HAP-1 (cell line): ENCODE data around the gene MRPL14.

Experiments
- DNase-seq, 2 experiments: peaks; one replicate each; pipeline ENCODE4 v3.0.0-alpha.2; 2016 to 2020; ENCODE audit warnings: low spot score in 2 of 2
- H3K27me3 ChIP-seq: fragments of 250-450 bp; sonication (Bioruptor Pico); 2 replicates; pipeline ENCODE4 v1.5.1; 2020; ENCODE audit warnings: low read depth, mild to moderate bottlenecking, moderate library complexity
- H3K36me3 ChIP-seq: fragments of 250-450 bp; sonication (Bioruptor Pico); replicated peaks from 2 replicates; pipeline ENCODE4 v1.5.1; 2020; ENCODE audit warnings: mild to moderate bottlenecking
- H3K4me1 ChIP-seq: fragments of 250-450 bp; sonication (Bioruptor Pico); 2 replicates; pipeline ENCODE4 v1.5.1; 2020; ENCODE audit warnings: mild to moderate bottlenecking
- H3K4me3 ChIP-seq: fragments of 250-450 bp; sonication (Bioruptor Pico); 2 replicates; pipeline ENCODE4 v1.5.1; 2020; ENCODE audit warnings: mild to moderate bottlenecking, moderate library complexity
- H3K9me3 ChIP-seq: fragments of 250-450 bp; sonication (Bioruptor Pico); 2 replicates; pipeline ENCODE4 v1.5.1; 2020; ENCODE audit warnings: mild to moderate bottlenecking, moderate library complexity
- in situ Hi-C: fragments of 300-500 bp; cut with MboI; formaldehyde crosslinking; loops from 3 replicates; pipeline ENCODE4 v1.14.3; 2020; ENCODE audit warnings: low sequenced_read_pairs, inconsistent platforms, mixed read lengths

MRPL14 gene

GRCh38 chr6:44073612-44074438 lies 53.4 kb downstream of the MRPL14 start:
- Histone ChIP-seq H3K4me3 (peak overlapping the region; percentile 21), H3K4me1 (peaks cover 14% of the 10 kb centered on the region), H3K36me3 (no peaks in the 10 kb centered on the region), H3K9me3 (no peaks in the 10 kb centered on the region), H3K27me3 (peaks cover 4% of the 10 kb centered on the region; the same call in 1 of the 2 replicates)
- in situ Hi-C loops, result loop anchor here (5.0 kb wide), 1 partner anchor 302 kb away; the partner anchor contains the start of gene VEGFA
- peak in 1 of 2 experiments; percentile 38 for DNase-seq

- Histone ChIP-seq H3K4me3 (peak overlapping the region; percentile 32), H3K27me3 (peaks cover 4% of the 10 kb centered on the region; the same call in 1 of the 2 replicates), H3K4me1 (peaks cover 14% of the 10 kb centered on the region), H3K36me3 (no peaks in the 10 kb centered on the region), H3K9me3 (no peaks in the 10 kb centered on the region)
- peak; percentile 75 to 89 for DNase-seq
- in situ Hi-C loops, result loop anchor here (5.0 kb wide), 1 partner anchor 301 kb away; the partner anchor contains the start of gene VEGFA
Measured at GRCh38 chr6:44072959-44073611, 54.2 kb downstream of the MRPL14 start.

GRCh38 chr6:44072452-44072958 lies 54.7 kb downstream of the MRPL14 start:
- Histone ChIP-seq H3K4me3 (peak overlapping the region; percentile 32), H3K27me3 (peaks cover 4% of the 10 kb centered on the region; the same call in 1 of the 2 replicates), H3K9me3 (no peaks in the 10 kb centered on the region), H3K4me1 (peaks cover 14% of the 10 kb centered on the region), H3K36me3 (no peaks in the 10 kb centered on the region)
- no peak for DNase-seq
- in situ Hi-C loops, result loop anchor here (5.0 kb wide), 1 partner anchor 300 kb away; the partner anchor contains the start of gene VEGFA

- in situ Hi-C loops, result loop anchor here (5.0 kb wide), 1 partner anchor 300 kb away; the partner anchor contains the start of gene VEGFA
- peaks cover 14% of the 10 kb centered on the region for H3K4me1 ChIP-seq
Measured at GRCh38 chr6:44071670-44072451, 55.4 kb downstream of the MRPL14 start.

GRCh38 chr6:44068607-44069296 lies 58.5 kb downstream of the MRPL14 start:
- peaks cover 5% of the 10 kb centered on the region for H3K4me1 ChIP-seq
- no peaks in the 10 kb centered on the region for H3K36me3 ChIP-seq
- H3K4me3 ChIP-seq, result no peak overlapping the region
- H3K9me3 ChIP-seq, result no peaks in the 10 kb centered on the region
- peaks cover 4% of the 10 kb centered on the region; the same call in 1 of the 2 replicates for H3K27me3 ChIP-seq
- no peak for DNase-seq
- in situ Hi-C loops, result no loop called here

More at GRCh38 chr6:44071670-44072451, 55.4 kb downstream of the MRPL14 start:
- H3K4me3 ChIP-seq, result no peak overlapping the region
- H3K36me3 ChIP-seq, result no peaks in the 10 kb centered on the region
- peaks cover 4% of the 10 kb centered on the region; the same call in 1 of the 2 replicates for H3K27me3 ChIP-seq
- DNase-seq, result no peak
- H3K9me3 ChIP-seq, result no peaks in the 10 kb centered on the region

GRCh38 chr6:44067173-44068139 lies 59.8 kb downstream of the MRPL14 start:
- Histone ChIP-seq H3K36me3 (no peaks in the 10 kb centered on the region), H3K9me3 (no peaks in the 10 kb centered on the region), H3K4me1 (no peaks in the 10 kb centered on the region), H3K27me3 (peaks cover 4% of the 10 kb centered on the region; the same call in 1 of the 2 replicates), H3K4me3 (no peak overlapping the region)
- in situ Hi-C loops, result no loop called here
- DNase-seq, result no peak

GRCh38 chr6:44066394-44067172 lies 60.7 kb downstream of the MRPL14 start:
- Histone ChIP-seq H3K9me3 (no peaks in the 10 kb centered on the region), H3K27me3 (peaks cover 4% of the 10 kb centered on the region; the same call in 1 of the 2 replicates), H3K4me3 (no peak overlapping the region), H3K4me1 (no peaks in the 10 kb centered on the region), H3K36me3 (no peaks in the 10 kb centered on the region)
- DNase-seq, result no peak
- in situ Hi-C loops, result no loop called here

- H3K9me3 ChIP-seq, result no peaks in the 10 kb centered on the region
- H3K4me3 ChIP-seq, result no peak overlapping the region
- no peaks in the 10 kb centered on the region for H3K4me1 ChIP-seq
- DNase-seq, result no peak
- in situ Hi-C loops, result no loop called here
- H3K36me3 ChIP-seq, result no peaks in the 10 kb centered on the region
- H3K27me3 ChIP-seq, result peaks cover 4% of the 10 kb centered on the region; the same call in 1 of the 2 replicates
Measured at GRCh38 chr6:44065443-44066140, 61.7 kb downstream of the MRPL14 start.

- Histone ChIP-seq H3K4me3 (no peak overlapping the region), H3K9me3 (no peaks in the 10 kb centered on the region), H3K4me1 (no peaks in the 10 kb centered on the region), H3K36me3 (no peaks in the 10 kb centered on the region), H3K27me3 (peaks cover 4% of the 10 kb centered on the region; the same call in 1 of the 2 replicates)
- in situ Hi-C loops, result no loop called here
- no peak for DNase-seq
Measured at GRCh38 chr6:44064948-44065272, 62.3 kb downstream of the MRPL14 start.

GRCh38 chr6:44064089-44064947 lies 62.9 kb downstream of the MRPL14 start:
- no peak for DNase-seq
- no peaks in the 10 kb centered on the region for H3K4me1 ChIP-seq
- peaks cover 4% of the 10 kb centered on the region; the same call in 1 of the 2 replicates for H3K27me3 ChIP-seq
- in situ Hi-C loops, result no loop called here
- H3K36me3 ChIP-seq, result no peaks in the 10 kb centered on the region
- H3K9me3 ChIP-seq, result no peaks in the 10 kb centered on the region
- no peak overlapping the region for H3K4me3 ChIP-seq
